GM12878 (cell line): ENCODE data around the gene IL20RB. TPM values are rescaled to one million over a fixed set of nuclear protein-coding genes. Genes with fewer than 3 reads are reported as not detected.

Source experiments
- ATAC-seq: fragments of 200-7000 bp; cut with Tn5 transposase; 3 replicates; pipeline ENCODE4 v1.9.1; 2020; ENCODE audit warnings: mild to moderate bottlenecking, moderate library complexity
- BruUV-seq: library from RNA; stranded (reverse); fragments of 400-500 nt; replicated peaks from 2 replicates; lab custom pipeline; 2021; lab: Mats Ljungman, UMichigan
- CTCF ChIA-PET: fragments of 300-600 bp; sonication (Branson Sonifier 250); formaldehyde crosslinking; extraction: SDS; loops from one replicate; lab custom pipeline; 2021; ENCODE audit warnings: inconsistent platforms; lab: Yijun Ruan, JAX
- POLR2A ChIA-PET: fragments of 350-600 bp; formaldehyde crosslinking; extraction: SDS; loops from one replicate; lab custom pipeline; 2021; ENCODE audit warnings: inconsistent platforms; lab: Charles Lee
- RAD21 ChIA-PET: fragments of 300-600 bp; sonication (Branson Sonifier 250); formaldehyde crosslinking; loops from one replicate; lab custom pipeline; 2023; ENCODE audit warnings: antibody characterized with exemption; ENCODE audit not compliant: unreplicated experiment; lab: Charles Lee
- SMC1A ChIA-PET: fragments of 300-600 bp; sonication (Branson Sonifier 250); formaldehyde crosslinking; loops from one replicate; lab custom pipeline; 2023; ENCODE audit not compliant: unreplicated experiment, uncharacterized antibody; lab: Charles Lee
- DNase-seq: peaks from one replicate; pipeline ENCODE4 v3.0.0-alpha.2; 2011; ENCODE audit warnings: low read depth, low spot score
- FAIRE-seq: peaks from 3 replicates; lab custom pipeline; 2011; peaks lifted over from hg19 to GRCh38; lab: Jason Lieb, UNC
- H2AFZ ChIP-seq: 2 replicates; pipeline ENCODE4 v1.6.0; 2011; ENCODE audit warnings: low read depth, low read length, control low read depth; ENCODE audit not compliant: control insufficient read depth
- H3K27ac ChIP-seq: 2 replicates; pipeline ENCODE4 v1.5.1; 2011; ENCODE audit warnings: control low read depth; ENCODE audit not compliant: control insufficient read depth, insufficient read depth
- H3K27me3 ChIP-seq, 2 experiments: replicated peaks in 1 of 2; 2 replicates each; pipeline versions ENCODE4 v1.6.0 to v1.6.1; 2011; ENCODE audit warnings: low read length in 1 of 2; ENCODE audit not compliant: control insufficient read depth in 2 of 2, insufficient read depth in 2 of 2
- H3K36me3 ChIP-seq, 2 experiments: 2 replicates each; pipeline ENCODE4 v1.5.1; 2011; ENCODE audit warnings: low read length in 1 of 2; ENCODE audit not compliant: control insufficient read depth in 2 of 2, insufficient read depth in 2 of 2
- H3K4me1 ChIP-seq: 2 replicates; pipeline ENCODE4 v1.6.1; 2011; ENCODE audit warnings: mild to moderate bottlenecking, low read length, moderate library complexity, mixed read lengths; ENCODE audit not compliant: control insufficient read depth, insufficient read depth
- H3K4me2 ChIP-seq: 2 replicates; pipeline ENCODE4 v1.6.0; 2011; ENCODE audit warnings: control low read depth; ENCODE audit not compliant: control insufficient read depth, insufficient read depth
- H3K4me3 ChIP-seq: fragments of 200-600 bp; sonication (generic); 2 replicates; pipeline ENCODE4 v1.5.1; 2016
- H3K79me2 ChIP-seq: 2 replicates; pipeline ENCODE4 v1.6.0; 2011; ENCODE audit warnings: low read length; ENCODE audit not compliant: control insufficient read depth, insufficient read depth
- H3K9ac ChIP-seq: 2 replicates; pipeline ENCODE4 v1.8.0; 2011; ENCODE audit warnings: low read length, control low read depth, mixed read lengths; ENCODE audit not compliant: control insufficient read depth, insufficient read depth
- H3K9me3 ChIP-seq: replicated peaks from 3 replicates; pipeline ENCODE4 v1.5.1; 2011; ENCODE audit warnings: mild to moderate bottlenecking, low read length; ENCODE audit not compliant: control insufficient read depth, insufficient read depth
- H4K20me1 ChIP-seq: 2 replicates; pipeline ENCODE4 v1.6.0; 2011; ENCODE audit not compliant: control insufficient read depth, insufficient read depth
- ATF7 ChIP-seq: fragments of 450-650 bp; IDR thresholded peaks from 2 replicates; pipeline ENCODE4 v1.6.1; 2016; ENCODE audit warnings: low read depth, mild to moderate bottlenecking
- BCL11A ChIP-seq: IDR thresholded peaks from 2 replicates; pipeline ENCODE4 v1.6.1; 2011; ENCODE audit warnings: low read depth, low read length
- BRCA1 ChIP-seq: IDR thresholded peaks from 2 replicates; pipeline ENCODE4 v1.6.1; 2011; ENCODE audit warnings: low read depth, low read length, improper control_type of control experiment
- EED ChIP-seq: sonication (generic); IDR thresholded peaks from 2 replicates; pipeline ENCODE4 v1.6.1; 2016; ENCODE audit warnings: antibody characterized with exemption, low read depth
- GABPA ChIP-seq: IDR thresholded peaks from 2 replicates; pipeline ENCODE4 v1.6.1; 2014; ENCODE audit warnings: antibody characterized with exemption, low read depth, mild to moderate bottlenecking, inconsistent platforms
- MYB ChIP-seq: fragments of 150-350 bp; IDR thresholded peaks from 2 replicates; pipeline ENCODE4 v1.6.1; 2014; ENCODE audit warnings: mild to moderate bottlenecking, low read depth, low read length, borderline replicate concordance
- NFYB ChIP-seq: IDR thresholded peaks from 2 replicates; pipeline ENCODE4 v1.6.1; 2011; ENCODE audit warnings: low read depth, mild to moderate bottlenecking, low read length, improper control_type of control experiment, moderate library complexity; ENCODE audit not compliant: insufficient read depth
- SIX5 ChIP-seq: IDR thresholded peaks from 2 replicates; pipeline ENCODE4 v1.6.1; 2011; ENCODE audit warnings: mild to moderate bottlenecking, low read depth, low read length, moderate library complexity; ENCODE audit not compliant: severe bottlenecking
- WGBS: methylation state at CpG from one replicate; pipeline ENCODE4 v1.1.6; 2016; ENCODE audit warnings: low lambda C conversion rate; ENCODE audit not compliant: insufficient replicate concordance, insufficient coverage; ENCODE audit errors: missing lambda C conversion rate; 5-methylcytosine and 5-hydroxymethylcytosine counted together
- in situ Hi-C: fragments of 300-500 bp; cut with MboI; formaldehyde crosslinking; loops from 9 replicates; pipeline ENCODE4 v1.14.3; 2018; ENCODE audit warnings: mixed read lengths
- intact Hi-C: fragments of 100-400 bp; cut with micrococcal nuclease; formaldehyde crosslinking; loops from one replicate; pipeline ENCODE4 v1.14.2; 2022; ENCODE audit not compliant: unreplicated experiment
- polyA plus RNA-seq, 11 experiments: library from polyadenylated mRNA; depleted of rRNA in 4 of 11; unstranded in 6 of 11; stranded (reverse) in 5 of 11; fragments of >200 nt; fragmentation: Nextera tagmentation in 4 of 11; fragmentation: Illumina TruSeq in 1 of 11; extraction: Ambion mirVana in 4 of 11; extraction: Trizol in 1 of 11; gene quantifications; 1 replicate in 1 of 11; 2 replicates in 10 of 11; pipeline versions ENCODE4 v1.2.1 to v1.2.3, GENCODE V29; 2011 to 2016; ENCODE audit warnings: inconsistent platforms in 2 of 11, missing spikeins in 2 of 11, low read depth in 1 of 11
- total RNA-seq, 4 experiments: library from RNA; depleted of rRNA in 3 of 4; stranded (reverse); fragments of >200 nt in 3 of 4; fragmentation: Illumina TruSeq in 1 of 4; extraction: Trizol in 1 of 4; gene quantifications; 2 replicates each; pipeline versions ENCODE4 v1.2.1 to v1.2.3, GENCODE V29; 2013 to 2021
- TF ChIP-seq, protein P1 (sequence below): IDR thresholded peaks from 2 replicates; pipeline ENCODE4 v1.6.1; 2011; ENCODE audit warnings: borderline replicate concordance, low read depth, mild to moderate bottlenecking, moderate library complexity, low read length; ENCODE audit not compliant: insufficient read depth, poor library complexity, severe bottlenecking
- TF ChIP-seq, protein P2 (sequence below): IDR thresholded peaks from 2 replicates; pipeline ENCODE4 v1.6.1; 2012; ENCODE audit warnings: low read depth, low read length, improper control_type of control experiment
- TF ChIP-seq, protein P3 (sequence below): IDR thresholded peaks from 2 replicates; pipeline ENCODE4 v1.6.1; 2012; ENCODE audit warnings: mild to moderate bottlenecking, low read depth, low read length
- TF ChIP-seq, protein P4 (sequence below): fragments of 450-650 bp; IDR thresholded peaks from 2 replicates; pipeline ENCODE4 v1.6.1; 2018; ENCODE audit warnings: borderline replicate concordance, mild to moderate bottlenecking; ENCODE audit not compliant: partially characterized antibody
- TF ChIP-seq, protein P5 (sequence below): IDR thresholded peaks from 2 replicates; pipeline ENCODE4 v1.6.1; 2012; ENCODE audit warnings: low read length, inconsistent platforms

IL20RB gene
- total and polyA plus RNA-seq, 10 of the 15 experiments (the other 5 are each of a cell fraction or from before 2014, with no cell fraction given) = 0.21 to 1.1 (median 0.54) TPM

DNA sequence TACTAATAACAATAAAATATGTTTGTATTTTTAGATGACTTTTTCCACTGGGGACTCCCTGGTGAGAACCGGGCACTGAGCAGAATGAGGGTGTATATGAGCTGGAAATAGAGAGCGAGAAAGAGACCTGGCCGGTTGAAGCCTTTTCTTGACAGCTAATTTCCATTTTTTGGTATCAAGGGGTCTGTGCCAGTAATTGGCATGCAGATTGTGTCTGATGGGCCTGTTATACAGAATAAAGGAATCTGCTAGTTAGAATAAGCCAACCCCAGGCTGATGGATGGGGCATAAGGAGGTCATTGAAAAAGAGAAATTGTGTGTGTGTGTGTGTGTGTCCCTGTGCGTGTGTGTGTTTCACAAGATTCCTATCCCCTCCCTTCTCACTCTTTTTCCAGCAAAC is 83.9 kb downstream of the IL20RB start (continued):
- TF ChIP-seq, protein P1, sequence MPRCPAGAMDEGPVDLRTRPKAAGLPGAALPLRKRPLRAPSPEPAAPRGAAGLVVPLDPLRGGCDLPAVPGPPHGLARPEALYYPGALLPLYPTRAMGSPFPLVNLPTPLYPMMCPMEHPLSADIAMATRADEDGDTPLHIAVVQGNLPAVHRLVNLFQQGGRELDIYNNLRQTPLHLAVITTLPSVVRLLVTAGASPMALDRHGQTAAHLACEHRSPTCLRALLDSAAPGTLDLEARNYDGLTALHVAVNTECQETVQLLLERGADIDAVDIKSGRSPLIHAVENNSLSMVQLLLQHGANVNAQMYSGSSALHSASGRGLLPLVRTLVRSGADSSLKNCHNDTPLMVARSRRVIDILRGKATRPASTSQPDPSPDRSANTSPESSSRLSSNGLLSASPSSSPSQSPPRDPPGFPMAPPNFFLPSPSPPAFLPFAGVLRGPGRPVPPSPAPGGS = no peak
- TF ChIP-seq, protein P2, sequence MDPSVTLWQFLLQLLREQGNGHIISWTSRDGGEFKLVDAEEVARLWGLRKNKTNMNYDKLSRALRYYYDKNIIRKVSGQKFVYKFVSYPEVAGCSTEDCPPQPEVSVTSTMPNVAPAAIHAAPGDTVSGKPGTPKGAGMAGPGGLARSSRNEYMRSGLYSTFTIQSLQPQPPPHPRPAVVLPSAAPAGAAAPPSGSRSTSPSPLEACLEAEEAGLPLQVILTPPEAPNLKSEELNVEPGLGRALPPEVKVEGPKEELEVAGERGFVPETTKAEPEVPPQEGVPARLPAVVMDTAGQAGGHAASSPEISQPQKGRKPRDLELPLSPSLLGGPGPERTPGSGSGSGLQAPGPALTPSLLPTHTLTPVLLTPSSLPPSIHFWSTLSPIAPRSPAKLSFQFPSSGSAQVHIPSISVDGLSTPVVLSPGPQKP = no peak
- TF ChIP-seq NFYB = no peak
- TF ChIP-seq, all 136 proteins: peak for 0

DNA sequence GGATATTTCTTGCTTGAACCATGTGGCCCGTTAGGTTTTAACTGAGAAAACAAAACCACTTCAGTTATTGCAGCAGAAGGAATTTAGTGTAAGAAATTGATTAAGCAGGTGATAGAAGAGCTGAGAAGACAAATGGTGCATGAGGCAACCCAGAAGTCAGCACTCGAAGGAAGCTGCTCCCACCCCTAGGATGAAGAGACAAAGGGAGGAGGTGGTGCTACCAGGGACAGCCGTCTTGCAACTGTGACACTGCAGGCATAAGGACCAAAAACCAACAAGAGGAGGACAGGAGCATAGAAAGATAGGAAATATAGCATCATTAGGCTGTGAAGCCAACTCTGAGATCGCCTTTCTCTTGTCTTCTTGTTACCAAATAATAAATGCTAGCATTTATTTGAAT is 89.0 kb downstream of the IL20RB start:
- CTCF ChIA-PET = interaction anchor here (0.8 kb wide), 1 partner anchor 14 kb away, joined by 3 read pairs; no protein-coding TSS in a partner anchor
- no peak for TF ChIP-seq BCL11A
- TF ChIP-seq, protein P3, sequence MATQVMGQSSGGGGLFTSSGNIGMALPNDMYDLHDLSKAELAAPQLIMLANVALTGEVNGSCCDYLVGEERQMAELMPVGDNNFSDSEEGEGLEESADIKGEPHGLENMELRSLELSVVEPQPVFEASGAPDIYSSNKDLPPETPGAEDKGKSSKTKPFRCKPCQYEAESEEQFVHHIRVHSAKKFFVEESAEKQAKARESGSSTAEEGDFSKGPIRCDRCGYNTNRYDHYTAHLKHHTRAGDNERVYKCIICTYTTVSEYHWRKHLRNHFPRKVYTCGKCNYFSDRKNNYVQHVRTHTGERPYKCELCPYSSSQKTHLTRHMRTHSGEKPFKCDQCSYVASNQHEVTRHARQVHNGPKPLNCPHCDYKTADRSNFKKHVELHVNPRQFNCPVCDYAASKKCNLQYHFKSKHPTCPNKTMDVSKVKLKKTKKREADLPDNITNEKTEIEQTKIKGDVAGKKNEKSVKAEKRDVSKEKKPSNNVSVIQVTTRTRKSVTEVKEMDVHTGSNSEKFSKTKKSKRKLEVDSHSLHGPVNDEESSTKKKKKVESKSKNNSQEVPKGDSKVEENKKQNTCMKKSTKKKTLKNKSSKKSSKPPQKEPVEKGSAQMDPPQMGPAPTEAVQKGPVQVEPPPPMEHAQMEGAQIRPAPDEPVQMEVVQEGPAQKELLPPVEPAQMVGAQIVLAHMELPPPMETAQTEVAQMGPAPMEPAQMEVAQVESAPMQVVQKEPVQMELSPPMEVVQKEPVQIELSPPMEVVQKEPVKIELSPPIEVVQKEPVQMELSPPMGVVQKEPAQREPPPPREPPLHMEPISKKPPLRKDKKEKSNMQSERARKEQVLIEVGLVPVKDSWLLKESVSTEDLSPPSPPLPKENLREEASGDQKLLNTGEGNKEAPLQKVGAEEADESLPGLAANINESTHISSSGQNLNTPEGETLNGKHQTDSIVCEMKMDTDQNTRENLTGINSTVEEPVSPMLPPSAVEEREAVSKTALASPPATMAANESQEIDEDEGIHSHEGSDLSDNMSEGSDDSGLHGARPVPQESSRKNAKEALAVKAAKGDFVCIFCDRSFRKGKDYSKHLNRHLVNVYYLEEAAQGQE = no peak
- TF ChIP-seq, protein P4, sequence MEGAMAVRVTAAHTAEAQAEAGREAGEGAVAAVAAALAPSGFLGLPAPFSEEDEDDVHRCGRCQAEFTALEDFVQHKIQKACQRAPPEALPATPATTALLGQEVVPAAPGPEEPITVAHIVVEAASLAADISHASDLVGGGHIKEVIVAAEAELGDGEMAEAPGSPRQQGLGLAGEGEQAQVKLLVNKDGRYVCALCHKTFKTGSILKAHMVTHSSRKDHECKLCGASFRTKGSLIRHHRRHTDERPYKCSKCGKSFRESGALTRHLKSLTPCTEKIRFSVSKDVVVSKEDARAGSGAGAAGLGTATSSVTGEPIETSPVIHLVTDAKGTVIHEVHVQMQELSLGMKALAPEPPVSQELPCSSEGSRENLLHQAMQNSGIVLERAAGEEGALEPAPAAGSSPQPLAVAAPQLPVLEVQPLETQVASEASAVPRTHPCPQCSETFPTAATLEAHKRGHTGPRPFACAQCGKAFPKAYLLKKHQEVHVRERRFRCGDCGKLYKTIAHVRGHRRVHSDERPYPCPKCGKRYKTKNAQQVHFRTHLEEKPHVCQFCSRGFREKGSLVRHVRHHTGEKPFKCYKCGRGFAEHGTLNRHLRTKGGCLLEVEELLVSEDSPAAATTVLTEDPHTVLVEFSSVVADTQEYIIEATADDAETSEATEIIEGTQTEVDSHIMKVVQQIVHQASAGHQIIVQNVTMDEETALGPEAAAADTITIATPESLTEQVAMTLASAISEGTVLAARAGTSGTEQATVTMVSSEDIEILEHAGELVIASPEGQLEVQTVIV = no peak
- TF ChIP-seq EED = no peak
- TF ChIP-seq MYB = no peak
- TF ChIP-seq GABPA = no peak
- no peak for TF ChIP-seq SIX5
- TF ChIP-seq, protein P5, sequence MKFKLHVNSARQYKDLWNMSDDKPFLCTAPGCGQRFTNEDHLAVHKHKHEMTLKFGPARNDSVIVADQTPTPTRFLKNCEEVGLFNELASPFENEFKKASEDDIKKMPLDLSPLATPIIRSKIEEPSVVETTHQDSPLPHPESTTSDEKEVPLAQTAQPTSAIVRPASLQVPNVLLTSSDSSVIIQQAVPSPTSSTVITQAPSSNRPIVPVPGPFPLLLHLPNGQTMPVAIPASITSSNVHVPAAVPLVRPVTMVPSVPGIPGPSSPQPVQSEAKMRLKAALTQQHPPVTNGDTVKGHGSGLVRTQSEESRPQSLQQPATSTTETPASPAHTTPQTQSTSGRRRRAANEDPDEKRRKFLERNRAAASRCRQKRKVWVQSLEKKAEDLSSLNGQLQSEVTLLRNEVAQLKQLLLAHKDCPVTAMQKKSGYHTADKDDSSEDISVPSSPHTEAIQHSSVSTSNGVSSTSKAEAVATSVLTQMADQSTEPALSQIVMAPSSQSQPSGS = no peak
- TF ChIP-seq BRCA1 = no peak
- TF ChIP-seq ATF7 = no peak

More for the DNA sequence above, 89.0 kb downstream of the IL20RB start:
- H3K27me3 ChIP-seq = no peaks in the 10 kb centered on the region
- BruUV-seq = no TSS peak
- H3K4me1 ChIP-seq = no peaks in the 10 kb centered on the region
- RAD21 ChIA-PET = no interaction called here
- no peak overlapping the region for H3K4me3 ChIP-seq
- no peaks in the 10 kb centered on the region for H3K79me2 ChIP-seq
- in situ Hi-C loops (no loop called here), intact Hi-C loops (no loop called here)
- H3K9me3 ChIP-seq = no peaks in the 10 kb centered on the region
- SMC1A ChIA-PET = no interaction called here
- H3K4me2 ChIP-seq = no peak overlapping the region
- H3K9ac ChIP-seq = no peak overlapping the region
- no peaks in the 10 kb centered on the region for H3K36me3 ChIP-seq
- WGBS = 40% methylated on average over 4 of the region's 4 CpGs
- no peak overlapping the region for H3K27ac ChIP-seq
- DNase-seq = no peak
- ATAC-seq = no peak
- H2AFZ ChIP-seq = no peak overlapping the region
- POLR2A ChIA-PET = no interaction called here
- no peaks in the 10 kb centered on the region for H4K20me1 ChIP-seq
- no peak for FAIRE-seq
